Ovary (tissue), 3 donors: ENCODE data around the gene DKKL1.

ENCODE experiments used
- CTCF ChIP-seq, 3 donors: fragments of 450-650 bp in 2 of 3; fragments of 200-600 bp in 1 of 3; IDR thresholded peaks; one replicate each; pipeline versions ENCODE4 v1.5.1 to v1.8.0; 2016 to 2022; ENCODE audit warnings: antibody characterized with exemption in 3 of 3, mild to moderate bottlenecking in 1 of 3
- EP300 ChIP-seq: sonication (generic); formaldehyde crosslinking; IDR thresholded peaks from one replicate; pipeline ENCODE4 v1.6.1; 2017; ENCODE audit warnings: antibody characterized with exemption
- POLR2A ChIP-seq: fragments of 450-650 bp; IDR thresholded peaks from one replicate; pipeline ENCODE4 v1.6.1; 2017; ENCODE audit warnings: antibody characterized with exemption, mild to moderate bottlenecking, moderate library complexity
- donor health status: DM: no; HTN: no; CAD: no.

- TF ChIP-seq CTCF (IDR thresholded peaks at IDR 0.05) (no peak), EP300 (no peak), POLR2A (peak; percentile 50)
Measured at GRCh38 chr19:49362048-49362928, 1.4 kb upstream of the DKKL1 start, which contains the start of gene TEAD2.
